Activated T-cell treated with anti-CD3 and anti-CD28 coated beads for 1 hour (primary cell): Measurements from ENCODE around the gene GUCA1A.
"Not testable (repeated sequence)": the region's sequence is repeated elsewhere in the genome, so short reads cannot be mapped to it uniquely, and the experiment has no call there.

Source experiments
- DNase-seq: peaks from one replicate; pipeline ENCODE4 v3.0.0-alpha.2; 2020; ENCODE audit warnings: low read depth

The GUCA1A gene

GRCh38 chr6:42177514-42178364 is 4.6 kb downstream of the GUCA1A start:
- no peak for DNase-seq

- DNase-seq: no peak
Measured at GRCh38 chr6:42179261-42179944, 6.2 kb downstream of the GUCA1A start.

GRCh38 chr6:42179945-42180313 is 6.8 kb downstream of the GUCA1A start:
- DNase-seq: no peak

DNA sequence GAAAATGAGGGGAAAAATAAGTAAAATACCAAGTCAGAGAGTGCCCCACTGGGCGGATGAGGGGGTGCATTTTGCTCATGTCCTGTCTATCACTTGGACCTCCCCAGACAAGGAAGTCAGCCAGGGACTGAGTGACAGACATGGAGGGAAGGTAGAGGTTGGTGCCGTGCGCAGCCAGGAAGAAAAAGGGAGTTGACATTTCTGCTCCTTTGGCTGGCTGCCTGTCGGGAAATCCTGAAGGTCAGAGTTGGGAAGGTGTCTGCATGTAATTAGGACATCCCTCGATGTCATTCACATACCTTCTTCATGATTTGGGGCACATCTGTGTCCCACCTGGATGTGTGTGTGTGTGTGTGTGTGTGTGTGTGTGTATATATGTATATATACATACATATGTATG is 8.9 kb downstream of the GUCA1A start:
- no peak for DNase-seq

- DNase-seq: no peak
Measured at GRCh38 chr6:42184475-42184874, 11.3 kb downstream of the GUCA1A start.

DNA sequence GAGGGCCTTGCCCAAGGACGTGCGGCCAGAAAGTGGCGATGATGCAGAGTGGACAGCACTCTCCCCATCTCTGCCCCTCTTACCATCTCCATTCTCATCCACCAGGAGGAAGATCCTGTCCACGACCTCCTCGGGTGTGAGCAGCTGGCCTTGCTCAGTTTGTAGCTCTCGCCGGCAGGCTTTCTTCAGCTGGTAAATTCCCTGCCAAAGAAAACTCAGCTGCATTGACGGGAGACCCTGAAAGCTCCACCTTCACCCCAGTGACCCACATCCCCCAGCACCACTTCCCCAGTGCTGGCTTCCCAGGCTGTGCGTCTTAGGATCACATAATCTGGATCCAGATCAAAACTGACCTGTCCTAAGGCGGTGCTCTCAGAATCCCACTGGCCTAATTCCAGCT is 12.4 kb downstream of the GUCA1A start:
- no peak for DNase-seq

- DNase-seq: no peak
Measured at GRCh38 chr6:42188406-42188805, 15.2 kb downstream of the GUCA1A start.

DNA sequence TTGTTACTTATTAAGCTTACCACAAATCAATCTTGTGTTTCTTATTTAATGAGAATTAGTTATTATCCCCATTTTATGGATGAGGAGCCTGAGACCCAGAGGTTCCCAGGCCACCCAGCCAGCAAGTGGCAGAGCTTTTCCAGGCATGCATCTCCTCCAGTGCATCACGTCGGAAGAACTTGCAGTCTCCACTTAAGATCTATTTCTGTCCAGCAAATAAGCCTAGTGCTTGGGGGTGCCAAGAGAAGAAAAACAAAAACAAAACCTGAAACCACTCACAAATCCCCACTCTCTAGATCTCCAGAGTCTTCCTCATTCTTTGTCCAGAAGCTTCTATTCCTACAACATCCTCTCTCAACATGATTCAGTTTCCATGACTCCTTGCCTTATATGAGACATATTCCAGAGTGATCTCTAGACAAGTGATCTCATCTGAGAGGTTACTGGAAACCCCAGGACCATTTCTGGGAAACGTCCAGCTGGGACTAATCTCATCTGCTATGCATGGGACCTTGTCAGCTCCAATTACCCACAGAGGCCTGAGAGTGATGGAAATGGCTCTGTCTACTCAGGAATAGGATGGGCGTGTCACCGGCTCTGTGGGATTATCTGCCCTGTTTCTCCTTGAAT is 17.5 kb downstream of the GUCA1A start:
- no peak for DNase-seq

DNA sequence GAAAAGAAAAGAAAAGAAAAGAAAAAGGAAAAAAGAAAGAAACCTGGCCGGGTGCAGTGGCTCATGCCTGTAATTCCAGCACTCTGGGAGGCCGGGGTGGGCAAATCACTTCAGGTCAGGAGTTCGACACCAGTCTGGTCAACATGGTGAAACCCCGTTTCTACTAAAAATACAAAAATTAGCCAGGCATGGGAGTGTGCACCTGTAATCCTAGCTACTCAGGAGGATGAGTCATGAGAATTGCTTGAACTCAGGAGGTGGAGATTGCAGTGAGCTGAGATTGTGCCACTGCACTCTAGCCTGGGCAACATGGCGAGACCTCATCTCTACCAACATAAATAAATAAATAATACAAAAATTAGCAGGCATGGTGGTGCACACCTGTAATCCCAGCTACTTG is 19.2 kb downstream of the GUCA1A start:
- not testable (repeated sequence) for DNase-seq

DNA sequence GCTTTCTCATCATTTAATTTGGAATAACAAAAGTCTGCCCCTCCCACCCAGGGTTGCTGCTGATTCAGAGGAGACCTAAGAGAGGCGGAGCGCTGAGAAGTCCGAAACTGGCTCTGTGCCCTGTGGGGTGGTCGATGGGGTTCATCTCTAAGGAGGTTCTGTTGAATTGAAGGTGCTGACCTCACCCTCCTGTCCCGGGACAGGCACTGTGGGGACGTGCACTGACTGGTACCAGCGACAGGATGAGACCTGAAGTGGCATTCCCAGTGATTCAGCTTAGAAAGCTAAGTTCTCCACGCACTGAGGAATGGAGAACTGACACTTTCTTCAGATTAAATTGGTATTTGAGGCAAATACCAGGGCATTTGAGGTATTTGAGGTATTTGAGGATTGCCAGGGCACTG is 20.3 kb downstream of the GUCA1A start:
- no peak for DNase-seq

DNA sequence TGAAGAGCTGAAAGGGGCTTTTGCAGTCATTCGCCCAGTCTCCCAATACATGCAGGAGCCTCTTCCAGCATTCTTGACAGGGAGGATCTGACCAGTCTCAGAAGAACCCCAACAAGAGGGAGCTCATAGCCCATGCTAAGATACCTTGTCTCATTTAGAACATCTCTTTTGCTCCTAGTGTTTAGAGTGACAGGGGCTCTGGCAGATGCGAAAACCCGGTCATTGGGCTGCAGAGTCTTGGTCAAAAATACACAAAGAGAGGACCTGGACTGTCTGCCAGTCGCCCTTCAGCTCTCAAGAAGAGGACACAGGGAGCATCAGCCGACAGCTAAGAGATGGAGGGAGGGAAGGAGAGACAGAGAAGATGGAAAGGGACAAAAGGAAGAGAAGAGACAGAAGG is 20.9 kb downstream of the GUCA1A start:
- no peak for DNase-seq

DNA sequence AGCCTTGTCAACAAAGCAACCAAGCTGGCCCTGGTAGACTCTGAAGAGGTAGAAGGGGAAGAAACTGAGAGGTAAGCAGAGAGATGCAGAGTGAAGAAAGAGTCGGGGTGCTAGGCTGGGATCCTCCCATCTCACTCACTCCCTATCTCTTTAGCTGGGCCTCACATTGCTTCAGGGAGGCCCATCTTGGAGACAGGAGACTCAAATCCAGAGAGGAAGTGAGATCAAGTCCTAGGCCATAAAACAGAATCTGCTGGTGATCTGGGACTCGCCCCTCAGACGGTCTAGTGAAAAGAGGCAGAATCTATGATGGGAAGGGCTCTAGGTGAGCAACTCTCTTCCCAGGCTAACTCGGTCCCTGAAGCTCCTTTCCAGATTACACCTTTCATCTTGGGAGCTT is 22.3 kb downstream of the GUCA1A start:
- DNase-seq: no peak

GRCh38 chr6:42197555-42198362 is 24.6 kb downstream of the GUCA1A start:
- no peak for DNase-seq

DNA sequence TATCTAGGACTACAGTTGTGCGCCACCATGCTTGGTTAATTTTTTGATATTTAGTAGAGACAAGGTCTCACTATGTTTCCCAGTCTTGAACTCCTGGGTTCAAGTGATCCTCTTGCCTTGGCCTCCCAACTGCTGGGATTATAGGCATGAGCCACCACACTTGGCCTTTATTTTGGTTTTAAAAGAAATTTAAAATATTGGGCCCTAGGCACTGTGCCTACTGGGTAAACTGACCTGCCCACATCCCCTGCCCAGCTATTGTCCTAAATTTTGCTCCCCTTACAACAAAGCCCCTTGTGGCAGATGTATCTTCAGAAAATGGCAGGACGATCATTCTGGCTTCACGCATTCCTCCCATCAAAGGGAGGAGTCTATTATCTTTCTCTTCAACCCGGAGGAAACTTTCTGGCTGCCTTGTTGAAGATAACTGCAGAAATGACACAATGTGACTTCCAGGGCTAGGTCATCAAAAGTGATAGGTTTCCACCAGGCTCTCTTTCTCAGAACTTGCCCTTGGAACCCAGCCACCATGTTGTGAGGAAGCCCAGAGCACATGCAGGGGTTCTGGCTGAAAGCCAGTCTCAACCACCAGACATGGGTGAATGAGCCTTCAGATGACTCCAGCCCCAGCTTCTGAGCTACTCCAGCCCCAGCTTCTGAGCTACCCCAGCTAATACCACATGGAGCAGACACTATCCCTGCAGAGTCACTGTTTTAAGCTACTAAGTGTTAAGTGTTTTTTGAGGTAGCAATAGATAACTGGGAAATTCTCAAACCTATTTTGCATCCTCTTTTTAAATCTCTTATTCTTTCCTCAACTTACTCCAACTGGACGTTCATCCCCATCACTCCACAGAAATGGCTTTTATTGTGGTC is 26.2 kb downstream of the GUCA1A start:
- DNase-seq: no peak

- no peak for DNase-seq
Measured at GRCh38 chr6:42200035-42200434, 26.9 kb downstream of the GUCA1A start.

DNA sequence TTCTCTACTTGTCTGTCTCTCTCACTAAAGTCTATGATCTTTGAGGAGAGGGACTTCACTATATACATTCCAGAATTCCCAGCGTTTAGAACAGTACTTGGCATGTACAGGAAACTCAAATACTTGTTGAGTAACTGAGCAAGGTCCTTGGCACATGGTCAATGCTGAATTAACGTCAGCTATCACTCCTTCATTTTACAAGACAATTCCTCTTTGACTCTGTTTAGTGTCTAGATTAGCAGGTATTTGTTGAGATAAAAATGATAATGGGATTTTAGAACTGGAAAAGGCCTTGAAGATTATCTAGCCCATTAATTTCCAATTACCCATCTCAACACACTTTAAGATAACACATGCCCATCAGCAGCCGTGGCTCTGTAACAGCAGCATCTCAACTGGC is 28.2 kb downstream of the GUCA1A start:
- DNase-seq: no peak

GRCh38 chr6:42202131-42202915 is 29.2 kb downstream of the GUCA1A start:
- not testable (repeated sequence) for DNase-seq

DNA sequence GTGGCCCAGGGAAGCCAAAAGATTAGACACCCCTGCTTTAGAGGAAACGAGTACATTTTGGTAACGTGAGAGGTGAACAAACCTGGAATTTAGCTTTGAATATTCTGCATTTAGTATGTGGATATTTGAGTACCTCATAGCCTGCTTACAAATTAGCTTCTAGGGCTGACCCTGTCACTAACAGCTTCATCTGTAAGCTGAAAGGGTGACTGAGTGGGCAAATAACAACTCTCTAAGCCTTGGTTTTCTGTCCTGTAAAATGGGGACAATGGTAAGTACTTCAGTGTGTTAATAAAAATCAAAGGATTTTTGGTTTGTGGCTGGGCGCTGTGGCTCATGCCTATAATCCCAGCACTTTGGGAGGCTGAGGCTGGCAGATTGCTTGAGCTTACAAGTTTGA is 30.0 kb downstream of the GUCA1A start:
- no peak for DNase-seq

GRCh38 chr6:42204768-42205282 is 31.7 kb downstream of the GUCA1A start:
- no peak for DNase-seq

GRCh38 chr6:42207559-42207958 is 34.4 kb downstream of the GUCA1A start:
- not testable (repeated sequence) for DNase-seq
